GM12865 (cell line): ENCODE results near the gene MT1E.
"Not testable (repeated sequence)": the region's sequence is repeated elsewhere in the genome, so short reads cannot be mapped to it uniquely, and the experiment has no call there.

Experiments
- DNase-seq: peaks from one replicate; pipeline ENCODE4 v3.0.0; 2010; ENCODE audit warnings: low read depth
- H3K4me3 ChIP-seq: 2 replicates; pipeline ENCODE4 v1.5.1; 2011; ENCODE audit warnings: mild to moderate bottlenecking, low read depth, low read length, control low read depth
- CTCF ChIP-seq: IDR thresholded peaks from 2 replicates; pipeline ENCODE4 v1.5.1; 2011; ENCODE audit warnings: low read length, control low read depth, low read depth, inconsistent platforms; ENCODE audit not compliant: insufficient read depth; ENCODE audit errors: missing control alignments

The MT1E gene

GRCh38 chr16:56673921-56674320 lies 48.3 kb downstream of the MT1E start:
- peak; percentile 34 for TF ChIP-seq CTCF
- peak; percentile 17 for DNase-seq
- no peak overlapping the region for H3K4me3 ChIP-seq

- not testable (repeated sequence) for DNase-seq, H3K4me3 ChIP-seq
These were observed 49.0 kb downstream of the MT1E start for GRCh38 chr16:56674570-56674969.

GRCh38 chr16:56675685-56676210 lies 50.2 kb downstream of the MT1E start:
- TF ChIP-seq CTCF, result no peak
- H3K4me3 ChIP-seq, result no peak overlapping the region
- no peak for DNase-seq
